Peyer's patch (tissue), 4 donors: ENCODE measurements around the gene CCN2.

Experiments used
- CTCF ChIP-seq, 6 experiments: fragments of 450-650 bp in 4 of 6; fragments of 200-600 bp in 2 of 6; sonication (generic) in 1 of 6; IDR thresholded peaks; one replicate each; pipeline ENCODE4 v1.5.1; 2017 to 2019; ENCODE audit warnings: antibody characterized with exemption in 6 of 6, mild to moderate bottlenecking in 3 of 6, moderate library complexity in 1 of 6
- POLR2A ChIP-seq, 2 donors: fragments of 450-650 bp; IDR thresholded peaks; one replicate each; pipeline ENCODE4 v1.5.1; 2017; ENCODE audit warnings: antibody characterized with exemption in 2 of 2, mild to moderate bottlenecking in 2 of 2, moderate library complexity in 2 of 2

DNA sequence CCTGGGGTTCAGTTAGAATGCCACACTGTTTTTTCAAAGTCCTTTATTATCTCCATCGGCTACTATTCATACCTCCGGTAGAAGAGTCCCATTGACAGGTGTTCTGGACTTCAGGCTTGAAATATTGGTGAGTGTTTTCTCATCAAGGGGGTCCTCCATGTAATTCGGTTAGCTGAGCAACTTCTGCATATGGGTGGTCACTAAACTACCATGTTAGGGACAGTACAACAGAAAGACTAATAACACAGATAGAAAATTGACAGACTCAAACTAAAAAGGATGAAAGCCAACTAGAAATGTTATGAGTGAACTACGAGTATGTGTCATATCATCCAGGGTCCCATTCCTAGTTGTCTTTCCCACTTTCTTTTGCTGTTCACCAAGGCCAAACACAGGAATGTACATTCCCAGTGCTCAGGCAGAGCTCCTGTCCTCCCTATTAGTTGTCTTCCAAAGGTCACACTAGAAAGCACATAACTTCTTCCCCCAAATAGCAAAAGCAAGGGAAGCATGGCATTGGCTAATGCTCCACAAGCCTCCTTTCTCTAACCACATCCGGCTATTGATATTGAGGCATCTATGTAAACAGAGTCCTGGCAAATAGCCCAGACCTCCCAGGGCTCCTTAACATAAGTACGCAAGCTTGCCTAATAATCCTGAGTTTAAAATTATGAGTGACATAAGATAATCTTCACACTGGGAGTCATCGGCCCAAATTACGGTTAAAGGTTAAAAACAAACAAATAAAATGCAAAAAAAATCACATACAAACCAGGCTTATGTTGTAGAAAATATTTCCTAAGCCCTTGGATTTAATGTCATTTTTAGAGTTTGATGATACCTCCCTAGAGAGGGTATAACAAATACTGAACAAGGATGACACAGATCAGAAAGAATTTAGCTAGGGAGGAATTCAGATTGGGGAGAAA lies 13.2 kb downstream of the CCN2 start:
- TF ChIP-seq CTCF (IDR thresholded peaks at IDR 0.05), result no peak
- TF ChIP-seq POLR2A (IDR thresholded peaks at IDR 0.05), result no peak
